Kidney glomerular epithelial cell (primary cell): ENCODE measurements around the gene MRPL9.

ENCODE experiments used
- DNase-seq: peaks from one replicate; lab custom pipeline; 2025; lab: John Stamatoyannopoulos, UW

MRPL9 gene

DNA sequence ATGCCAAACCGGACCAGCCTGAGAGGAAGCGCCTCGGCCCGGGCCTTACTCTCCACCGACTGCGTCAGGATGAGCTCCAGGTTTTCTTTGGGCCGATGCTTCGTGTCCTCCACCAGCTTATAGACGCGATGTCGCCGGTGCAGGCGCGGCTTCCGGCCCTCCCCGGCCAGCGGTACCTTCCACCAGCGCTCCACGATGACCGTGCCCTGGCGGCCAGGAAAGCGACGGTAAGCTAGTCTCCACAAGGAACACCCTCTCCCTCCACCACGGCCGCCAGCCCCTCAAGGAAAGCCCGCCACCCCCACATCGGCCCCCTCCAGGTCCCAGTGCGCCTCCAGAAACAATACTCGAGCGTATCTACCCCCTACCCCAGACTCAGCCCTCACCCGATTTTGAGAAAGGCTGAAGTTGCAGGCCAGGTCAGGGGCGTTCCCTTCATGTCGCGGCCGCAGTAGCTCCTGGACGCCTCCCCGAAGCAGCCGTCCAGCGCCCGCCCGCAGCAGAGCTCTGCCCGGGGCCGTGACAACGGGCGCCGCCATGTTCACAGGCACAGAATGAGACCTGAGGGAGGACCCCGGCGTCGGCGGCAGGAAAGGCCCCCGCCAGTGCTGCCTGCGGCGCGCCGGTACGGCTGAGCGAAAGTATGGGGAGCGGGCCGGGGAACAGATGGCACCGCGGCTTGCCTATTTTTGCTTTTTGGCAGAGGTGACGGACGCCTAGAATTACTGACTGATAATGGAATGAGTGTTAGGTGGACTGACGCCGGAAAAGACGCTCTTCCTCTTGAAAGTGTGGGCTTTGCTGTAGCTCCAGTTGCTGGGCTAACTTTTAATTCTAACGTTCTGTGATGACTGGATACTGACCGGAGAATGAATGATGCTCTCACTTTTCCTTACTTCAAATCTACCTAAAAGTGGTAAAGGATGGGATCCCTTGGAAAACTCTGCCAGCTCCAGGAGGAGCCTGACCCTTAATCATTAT, at the start of gene MRPL9:
TSS of gene MRPL9 (minus strand) at position 556 of the 981 bp plus-strand sequence. CDS start at position 539, 17 bp downstream.
- peak; percentile 63 for DNase-seq

DNA sequence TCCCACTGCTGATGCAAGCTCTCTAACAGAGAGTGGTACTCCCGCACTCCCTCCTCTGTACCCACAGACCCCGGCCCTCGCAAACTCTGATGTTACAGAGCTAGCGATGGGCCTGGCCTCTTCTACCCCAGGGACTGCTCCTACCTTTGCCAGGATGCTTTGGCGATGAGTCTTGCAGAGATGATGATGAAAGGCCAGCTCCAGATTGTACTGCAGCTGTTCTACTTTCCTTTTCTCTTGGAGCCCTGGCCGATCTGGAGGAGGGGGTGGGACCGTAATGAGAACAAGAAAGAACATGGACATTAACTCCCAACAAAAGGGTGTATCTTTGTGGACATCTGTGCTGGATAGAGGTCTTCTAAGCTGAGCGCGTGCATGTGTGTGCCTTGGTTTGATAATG, 47.9 kb upstream of the MRPL9 start:
- DNase-seq: no peak

DNA sequence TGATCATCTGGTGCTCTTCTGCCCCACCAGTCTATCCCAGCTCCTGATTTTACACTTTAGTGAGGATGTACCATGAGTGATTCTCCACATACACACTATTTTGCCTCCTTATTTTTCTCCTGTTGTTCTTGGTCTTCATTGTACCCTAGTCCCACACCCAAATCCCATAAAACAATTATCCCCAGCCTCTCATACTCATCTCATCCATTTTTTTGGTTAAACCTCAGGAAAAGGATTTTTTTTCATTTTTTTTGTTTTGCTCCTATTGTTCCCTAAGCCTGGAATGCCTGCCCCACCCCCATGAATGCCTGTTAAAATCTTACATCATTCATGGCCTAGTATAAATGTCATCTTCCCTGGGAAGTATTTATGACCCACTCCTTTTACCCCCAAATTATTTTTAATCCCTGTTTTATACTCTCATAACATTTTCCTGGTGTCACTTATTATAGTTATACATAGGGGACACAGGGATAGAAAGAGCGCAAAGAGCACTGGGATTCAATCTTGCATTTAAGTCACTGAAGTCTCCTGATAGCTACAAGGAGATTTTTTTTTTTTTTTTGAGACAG, 46.8 kb upstream of the MRPL9 start:
- no peak for DNase-seq

DNA sequence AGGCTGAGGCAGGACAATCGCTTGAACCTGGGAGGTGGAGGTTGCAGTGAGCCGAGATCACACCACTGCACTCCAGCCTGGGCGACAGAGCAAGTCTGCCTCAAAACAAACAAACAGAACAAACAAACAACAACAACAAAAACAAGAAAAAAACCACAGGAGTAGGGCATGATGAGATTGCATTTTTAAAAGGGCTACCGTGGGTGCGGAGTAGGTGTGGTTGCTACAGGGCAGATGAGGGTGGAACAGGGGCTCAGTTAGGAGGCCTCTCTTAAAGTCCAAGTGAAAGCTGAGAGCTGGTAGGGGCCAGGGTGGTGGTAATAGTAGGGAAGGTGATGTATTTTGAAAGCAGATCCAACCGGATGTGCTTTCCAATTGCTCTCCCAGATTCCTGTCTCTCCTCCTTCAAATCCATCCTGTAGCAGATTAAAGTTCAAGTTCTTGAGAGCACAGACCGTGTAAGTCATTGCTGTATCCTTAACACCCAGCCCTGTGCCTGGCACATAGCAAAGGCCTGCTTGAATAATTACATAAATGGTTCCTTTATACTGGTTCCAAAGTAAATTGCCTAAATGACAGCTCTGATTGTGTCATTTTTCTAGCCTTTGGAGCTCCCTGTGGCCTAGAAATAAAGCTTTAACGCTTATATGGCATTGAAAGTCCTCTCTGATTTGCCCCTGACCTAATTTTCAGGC, 46.1 kb upstream of the MRPL9 start:
- no peak for DNase-seq

DNA sequence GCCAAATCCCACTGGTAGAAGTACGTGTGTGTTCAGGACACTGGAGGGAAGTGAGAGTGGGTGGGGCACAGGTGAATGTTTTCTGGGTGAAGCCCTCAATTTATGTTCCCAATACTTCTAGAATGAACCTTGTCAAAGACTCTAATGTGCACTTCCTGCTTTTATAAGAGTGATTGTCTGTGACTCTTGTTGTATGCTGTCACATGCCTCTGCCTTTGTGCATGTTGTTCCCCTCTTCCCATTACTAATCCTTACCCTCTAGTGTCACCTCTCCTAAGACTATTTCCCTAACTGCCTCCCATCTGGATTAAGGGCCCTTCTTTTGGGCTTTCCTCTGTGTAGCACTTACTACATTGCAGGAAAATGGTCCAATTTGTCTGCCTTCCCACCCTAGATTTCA, 44.5 kb upstream of the MRPL9 start:
- DNase-seq: no peak

DNA sequence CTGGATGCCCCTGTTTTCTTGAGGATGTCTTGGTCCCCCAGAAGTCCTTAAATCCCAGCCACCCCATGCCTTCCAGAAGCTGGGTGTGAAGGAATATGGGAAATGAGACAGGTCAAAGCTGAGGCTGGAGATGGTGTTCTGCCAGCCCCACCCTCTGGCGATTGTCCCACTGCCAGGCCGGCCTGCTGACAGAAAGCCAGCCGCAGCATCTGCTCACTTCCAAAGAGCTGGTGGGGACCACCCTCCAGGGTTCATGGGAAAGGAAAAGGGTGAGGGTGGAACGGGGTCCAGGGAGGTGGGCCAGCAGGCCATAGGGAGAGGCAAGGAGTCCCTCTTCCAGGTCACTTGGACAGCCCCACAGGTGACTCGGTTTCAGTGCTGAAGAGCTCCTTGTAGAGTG, 43.8 kb upstream of the MRPL9 start:
- DNase-seq: no peak

DNA sequence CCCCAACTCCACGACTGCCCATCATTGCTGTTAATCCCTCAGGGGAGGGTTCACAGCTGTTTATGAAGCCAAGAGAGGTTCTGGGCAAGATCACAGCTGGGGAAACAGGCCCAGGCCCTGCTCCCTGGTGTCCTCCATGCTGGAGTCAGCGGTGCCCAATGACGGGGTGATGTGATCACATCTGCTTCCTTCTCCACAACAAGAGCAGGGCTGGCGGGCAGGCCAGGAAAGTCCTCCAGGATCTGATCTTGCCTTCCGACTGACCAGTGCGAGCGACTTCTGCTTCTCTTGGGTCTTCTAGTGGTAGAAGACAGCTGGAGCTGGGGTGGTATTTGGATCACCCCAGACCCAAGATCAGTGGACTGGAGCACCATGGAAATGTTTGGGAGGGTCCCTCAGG, 42.9 kb upstream of the MRPL9 start:
- DNase-seq: no peak

DNA sequence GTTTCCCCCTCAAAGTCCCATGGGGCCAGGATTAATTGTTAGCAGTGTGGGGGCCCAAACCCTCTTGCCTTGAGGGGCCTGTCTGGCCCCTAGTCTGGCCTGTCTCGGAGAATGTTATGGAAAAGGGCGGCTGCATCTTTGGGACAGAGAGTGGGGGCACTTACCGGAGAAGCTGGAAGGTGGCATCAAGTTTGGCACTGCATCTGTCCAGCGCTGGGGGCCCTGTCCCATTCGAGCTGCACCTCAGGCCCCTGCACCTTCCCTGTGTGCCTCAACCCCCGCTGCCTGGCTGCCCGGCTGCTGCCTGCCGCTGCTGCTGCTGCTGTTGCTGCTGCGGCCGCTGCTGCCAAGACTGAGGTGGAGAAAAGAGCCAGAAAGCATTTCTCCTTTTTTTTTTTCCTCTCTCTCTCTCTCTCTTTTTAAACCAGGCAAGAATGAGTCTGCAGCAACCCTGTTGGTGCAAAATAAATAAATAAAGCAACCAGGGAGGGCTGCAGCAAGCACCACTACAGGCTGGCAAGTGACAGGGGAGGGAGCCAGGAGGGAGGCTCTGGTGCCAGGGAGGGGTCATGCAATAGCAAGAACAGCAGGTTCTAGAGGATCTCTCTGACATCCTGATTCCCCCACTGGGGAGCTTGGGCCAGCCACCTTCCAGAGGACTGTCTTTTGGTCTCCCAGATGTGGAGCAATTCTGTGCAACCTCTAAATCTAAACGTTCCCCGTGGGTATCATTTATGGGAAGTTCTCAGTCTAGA, 41.9 kb upstream of the MRPL9 start, which contains the start of gene LINGO4:
TSS of gene LINGO4 (minus strand) at position 354 of the 755 bp plus-strand sequence. CDS start 2,715 bp downstream, outside the sequence.
- no peak for DNase-seq

DNA sequence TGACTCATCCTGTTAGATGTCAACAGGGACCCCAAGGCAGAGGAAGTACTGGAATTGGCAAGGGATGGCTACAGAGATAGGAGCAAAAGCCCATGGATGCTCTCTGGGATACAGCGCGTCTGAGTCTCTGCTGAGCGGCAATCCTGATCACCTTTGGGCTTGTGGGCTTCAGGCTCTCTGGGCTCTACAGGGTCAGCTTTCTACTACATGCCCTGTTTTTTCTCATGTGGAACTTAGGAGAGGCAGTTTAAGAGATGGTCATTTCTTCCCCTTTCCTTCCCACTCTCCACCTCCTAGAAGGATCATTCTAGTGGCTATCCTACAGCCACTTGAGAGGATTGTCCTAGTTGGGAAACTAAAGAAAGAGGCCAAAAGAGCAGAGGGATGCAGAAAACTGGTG, 40.6 kb upstream of the MRPL9 start:
- no peak for DNase-seq

DNA sequence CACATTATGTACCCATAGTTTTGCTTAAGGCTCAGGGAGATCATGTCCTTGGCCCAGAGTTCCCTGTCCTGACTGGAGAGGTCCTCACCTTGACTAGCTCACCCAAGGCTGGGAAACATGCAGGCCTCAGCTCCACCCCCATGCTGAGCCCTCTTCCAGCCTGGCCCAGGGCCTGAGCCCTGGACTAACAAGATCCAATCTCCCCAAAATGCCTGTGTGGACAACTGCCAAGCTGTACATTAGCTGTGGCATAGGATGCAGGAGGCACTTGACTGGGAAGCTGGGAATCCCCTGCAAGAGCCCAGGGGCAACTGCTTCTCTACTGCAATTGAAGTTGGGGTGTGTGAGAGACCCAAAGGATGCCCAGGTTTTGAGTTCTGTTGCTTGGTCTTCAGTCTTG, 39.9 kb upstream of the MRPL9 start:
- no peak for DNase-seq

DNA sequence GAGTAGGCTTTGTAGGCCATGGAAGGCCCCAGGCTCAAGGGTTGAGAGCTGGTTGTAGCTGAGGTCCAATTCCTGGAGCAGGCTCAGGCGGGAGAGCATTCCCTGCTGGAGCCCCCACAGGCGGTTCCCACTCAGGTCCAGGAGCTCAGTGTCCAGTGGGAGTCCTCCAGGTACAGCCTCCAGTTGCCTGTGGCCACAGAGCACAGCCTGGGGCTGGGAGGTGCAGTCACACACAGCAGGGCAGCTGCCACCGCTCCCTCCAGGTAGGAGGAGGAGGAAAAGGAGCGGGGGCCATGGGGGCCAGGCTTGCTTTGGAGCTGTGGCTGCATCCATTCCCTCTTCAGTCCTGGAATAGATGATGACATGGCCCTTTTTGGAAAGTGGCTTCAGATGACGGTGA, 39.1 kb upstream of the MRPL9 start:
- DNase-seq: no peak

DNA sequence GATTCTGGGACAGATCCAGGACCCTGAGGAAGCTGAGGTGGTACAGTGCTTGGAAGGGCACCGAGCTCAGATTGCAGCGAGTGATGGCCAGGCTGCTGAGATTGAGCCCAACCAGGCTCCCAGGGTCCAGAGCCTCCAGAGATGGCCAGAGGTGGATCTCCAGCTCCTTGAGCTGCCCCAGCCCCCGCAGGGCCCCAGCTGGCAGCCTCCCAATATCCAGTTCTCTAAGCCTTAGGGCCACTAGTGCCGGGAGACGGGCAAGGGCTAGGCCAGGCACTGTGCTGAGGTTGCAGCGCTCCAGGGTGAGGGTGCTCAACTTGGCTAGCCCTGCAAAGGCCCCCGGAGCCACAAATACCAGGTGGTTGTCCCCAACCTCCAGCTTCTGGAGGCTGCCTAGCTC, 38.5 kb upstream of the MRPL9 start:
- DNase-seq: no peak

DNA sequence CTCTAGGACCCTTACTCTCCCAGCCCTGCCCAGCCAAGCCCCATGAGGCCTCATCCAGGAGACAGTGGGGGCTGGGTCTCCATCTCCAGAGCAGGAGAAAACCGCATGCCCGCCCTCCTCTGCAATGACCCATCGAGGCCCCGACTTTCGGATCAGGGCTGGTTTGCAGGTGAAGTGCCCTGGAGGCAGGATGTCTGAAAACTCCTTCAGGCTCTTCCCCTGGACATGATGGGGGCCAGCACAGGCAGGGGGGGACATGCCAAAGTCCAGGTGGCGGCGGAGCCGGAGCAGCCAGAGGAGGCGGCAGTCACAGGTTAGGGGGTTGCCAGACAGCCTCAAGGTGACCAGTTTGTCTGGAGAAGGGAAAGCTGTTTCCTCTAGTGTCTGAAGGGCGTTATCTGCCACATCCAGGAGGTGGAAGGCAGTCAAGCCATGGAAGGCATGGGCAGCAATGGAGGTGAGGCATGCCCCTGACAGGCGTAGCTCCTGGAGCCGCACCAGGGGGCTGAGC, 38.1 kb upstream of the MRPL9 start:
- DNase-seq: no peak

DNA sequence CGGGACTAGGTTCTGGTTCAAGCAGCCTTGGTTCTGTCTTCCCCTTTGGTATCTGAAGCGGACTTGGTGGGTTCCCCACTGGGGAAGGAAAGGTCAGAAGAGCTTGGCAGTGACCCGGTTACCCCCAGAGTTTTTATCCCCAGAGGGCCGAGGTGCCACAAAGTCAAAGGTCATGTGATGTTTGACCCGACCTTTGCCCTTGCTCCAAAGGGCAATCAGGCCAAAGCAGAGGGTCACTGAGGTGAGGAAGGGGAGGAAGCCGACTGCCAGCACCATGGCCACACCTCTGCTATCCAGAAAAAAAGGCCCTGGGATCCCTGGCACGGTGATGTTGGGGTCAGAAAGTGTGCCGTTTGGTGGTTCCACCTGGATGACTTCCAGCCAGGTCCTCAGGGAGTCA, 37.5 kb upstream of the MRPL9 start:
- DNase-seq: no peak

DNA sequence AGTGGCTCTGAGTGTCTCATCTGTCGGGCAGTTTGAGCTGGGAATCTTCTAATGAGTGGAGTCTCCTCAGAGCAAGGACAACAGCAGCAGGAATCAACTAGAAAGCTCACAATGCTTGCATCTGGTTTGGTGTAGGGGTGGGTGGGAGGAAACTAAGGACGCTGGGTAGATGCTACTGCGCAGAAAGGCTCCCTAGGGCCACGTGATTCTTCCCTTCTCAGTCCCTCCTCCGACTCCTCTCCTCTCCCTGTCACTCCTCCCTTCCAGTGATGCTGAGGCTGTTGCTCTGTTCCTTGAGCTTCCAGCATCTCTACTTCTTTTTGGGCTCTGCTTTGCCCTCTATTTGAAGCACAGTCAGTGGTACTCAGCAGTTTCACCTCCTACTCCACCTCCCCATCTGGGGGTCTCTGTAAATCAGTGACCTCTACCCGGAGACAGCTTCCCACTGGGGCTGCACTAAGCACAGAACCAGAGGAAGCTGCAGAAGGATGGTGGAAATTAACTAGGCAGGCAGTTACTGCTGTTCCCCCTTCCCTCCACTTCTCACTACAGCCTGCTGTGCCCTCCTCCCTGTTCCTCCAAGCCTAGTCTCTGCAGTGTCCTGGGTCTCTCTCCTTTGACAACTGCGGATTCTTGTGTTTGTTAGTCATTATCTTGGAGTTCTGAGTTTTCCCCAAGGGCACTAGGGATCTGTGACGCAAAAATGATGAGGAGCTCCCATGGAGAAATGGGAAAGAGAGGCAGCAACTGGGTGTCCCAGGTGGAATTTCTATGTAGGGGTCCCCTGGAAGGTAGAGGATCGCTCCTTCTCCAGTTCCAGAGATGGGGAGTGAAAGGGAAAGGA, 36.1 kb upstream of the MRPL9 start:
- DNase-seq: no peak

DNA sequence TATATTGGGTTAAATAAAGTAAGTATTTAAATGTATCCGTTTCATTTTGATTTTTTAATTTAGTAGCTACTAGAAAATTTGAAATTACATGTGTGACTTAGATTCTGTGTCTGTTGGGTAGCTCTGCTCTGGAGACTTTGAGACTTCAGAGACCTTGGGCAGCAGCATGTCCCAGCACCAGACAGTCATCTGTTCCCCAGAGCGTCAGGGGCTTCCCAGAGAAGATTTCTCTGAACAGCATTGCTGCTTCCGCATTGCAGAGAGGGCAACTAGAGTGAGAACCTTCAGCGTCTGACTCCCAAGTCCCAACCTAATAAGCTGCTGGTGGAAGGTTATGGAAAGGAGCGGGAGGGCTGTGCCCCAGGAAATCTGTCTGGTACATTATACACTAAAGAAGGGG, 35.3 kb upstream of the MRPL9 start:
- no peak for DNase-seq

DNA sequence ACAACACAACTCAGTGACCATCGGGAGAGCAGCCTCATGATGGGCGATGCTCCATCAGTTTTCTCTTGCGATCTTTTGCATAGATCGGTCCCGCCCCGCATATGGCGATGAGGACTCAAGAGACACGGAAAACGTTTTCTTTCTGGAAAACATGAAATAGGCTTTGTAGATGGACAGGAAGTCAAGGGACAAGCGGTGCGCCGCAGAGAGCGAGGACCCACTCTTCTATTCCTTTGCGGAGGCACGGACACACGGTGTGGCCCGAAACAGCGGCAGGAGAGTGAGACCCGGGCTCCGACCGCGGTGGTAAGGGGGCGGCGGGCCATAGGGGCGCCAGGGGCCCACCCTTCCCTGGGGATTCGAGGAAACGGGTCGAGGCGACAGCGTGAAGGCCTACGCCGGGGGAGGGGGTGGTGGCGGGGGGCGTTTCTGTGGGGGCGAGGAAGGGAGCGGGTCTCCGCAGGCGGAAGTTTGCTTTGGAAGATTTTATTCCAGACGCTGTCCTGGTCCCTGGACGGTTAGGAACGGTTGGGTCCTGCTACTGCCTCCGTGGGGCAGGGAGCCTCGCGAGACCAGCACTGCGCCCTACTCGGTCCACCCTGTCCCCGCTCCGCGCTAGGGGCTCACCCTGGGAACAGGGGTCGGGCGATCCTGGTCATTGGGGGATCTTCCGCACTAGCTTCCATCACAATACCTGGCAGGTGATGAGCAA, 27.8 kb upstream of the MRPL9 start:
- DNase-seq: no peak

DNA sequence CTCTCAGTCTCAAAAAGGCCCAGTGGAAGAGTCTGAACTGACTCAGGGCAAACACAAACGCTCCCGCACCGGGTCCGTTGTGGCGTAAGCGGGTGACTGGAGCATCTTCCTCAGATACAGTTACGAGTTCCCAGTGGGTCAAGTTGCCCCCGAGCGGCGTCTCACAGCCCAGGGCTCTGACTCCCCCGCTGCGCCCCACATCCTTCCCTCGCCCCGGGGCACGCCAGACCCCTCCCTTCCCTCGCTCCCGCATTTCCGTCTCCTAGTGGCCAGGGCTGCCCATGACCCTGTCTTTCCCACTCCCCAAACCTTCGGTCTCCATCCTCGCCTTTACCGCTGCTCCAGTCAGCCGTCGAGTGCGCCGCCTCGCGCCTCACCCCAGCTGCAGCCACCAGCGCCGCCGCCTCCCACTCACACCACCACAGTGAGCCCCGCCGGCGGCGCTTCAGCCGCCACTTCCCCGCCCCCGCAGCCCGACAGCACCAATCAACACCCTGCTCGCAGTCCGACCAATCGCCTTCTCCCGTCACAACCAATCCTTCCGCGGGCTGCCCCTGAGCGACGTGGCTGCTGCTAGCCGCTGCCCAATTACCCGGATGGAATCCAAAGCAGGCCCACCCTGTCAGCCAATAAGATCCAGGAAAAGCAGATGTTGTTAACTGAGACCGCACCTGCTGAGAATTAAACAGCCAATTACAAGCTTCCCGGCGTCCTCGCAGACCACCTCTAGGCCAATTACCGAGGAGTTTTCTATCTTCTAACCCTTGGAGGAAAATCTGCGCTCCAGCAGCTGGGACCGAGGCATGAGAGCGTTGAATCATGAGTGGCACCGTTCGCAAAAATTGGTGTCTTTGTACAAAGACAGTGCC, 27.0 kb upstream of the MRPL9 start, which contains the start of gene TDRKH:
TSS of gene TDRKH (minus strand) at position 430 of the 869 bp plus-strand sequence. CDS start 7,478 bp downstream, outside the sequence.
- DNase-seq: peak; percentile 100

DNA sequence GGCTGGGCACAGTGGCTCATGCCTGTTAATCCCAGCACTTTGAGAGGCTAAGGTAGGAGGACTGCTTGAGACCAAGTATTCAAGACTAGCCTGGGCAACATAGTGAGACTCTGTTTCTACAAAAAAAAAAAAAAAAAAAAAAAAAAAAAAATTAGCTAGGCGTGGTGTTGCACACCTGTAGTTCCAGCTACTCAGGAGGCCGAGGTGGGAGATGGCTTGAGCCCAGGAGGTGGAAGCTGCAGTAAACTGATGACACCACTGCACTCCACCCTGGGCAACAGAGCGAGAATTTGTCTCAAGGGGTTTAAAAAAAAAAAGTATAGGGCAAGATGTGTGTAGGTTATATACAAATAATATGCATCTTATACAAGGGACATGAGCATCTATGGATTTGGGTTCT, 24.4 kb upstream of the MRPL9 start:
- DNase-seq: no peak
